Measurements from ENCODE around the gene CHMP6.
A peak's percentile ranks its signal among the peaks of the same experiment; 100 is the strongest.

The CHMP6 gene

GRCh38 chr17:81032641-81033480, 41.2 kb downstream of the CHMP6 start:
- DNase-seq, result peak; percentile 50

- no peak for DNase-seq
Observed at GRCh38 chr17:81033535-81034167, 42.0 kb downstream of the CHMP6 start.

- peak; percentile 71 for DNase-seq
Observed at GRCh38 chr17:81034168-81034777, 42.6 kb downstream of the CHMP6 start.

GRCh38 chr17:81034779-81035520, 43.3 kb downstream of the CHMP6 start, which contains the start of gene BAIAP2:
BAIAP2 (plus strand) TSS chr17:81035151; CDS start chr17:81035255, 104 bp downstream.
- peak; percentile 99 for DNase-seq

- DNase-seq, result peak; percentile 65
Observed at GRCh38 chr17:81035521-81036196, 44.0 kb downstream of the CHMP6 start.

GRCh38 chr17:81036197-81036941, 44.7 kb downstream of the CHMP6 start:
- peak; percentile 76 for DNase-seq

- DNase-seq, result peak; percentile 24
Observed at GRCh38 chr17:81037026-81037797, 45.6 kb downstream of the CHMP6 start.

- no peak for DNase-seq
Observed at GRCh38 chr17:81037798-81038733, 46.4 kb downstream of the CHMP6 start.

GRCh38 chr17:81039096-81039495, 47.5 kb downstream of the CHMP6 start:
- DNase-seq, result no peak

GRCh38 chr17:81039854-81040758, 48.5 kb downstream of the CHMP6 start:
- peak; percentile 45 for DNase-seq

GRCh38 chr17:81040791-81041337, 49.2 kb downstream of the CHMP6 start:
- DNase-seq, result peak; percentile 72

GRCh38 chr17:81042606-81043005, 51.0 kb downstream of the CHMP6 start:
- DNase-seq, result peak; percentile 53

GRCh38 chr17:81043319-81043724, 51.7 kb downstream of the CHMP6 start:
- DNase-seq, result no peak

GRCh38 chr17:81043725-81044427, 52.2 kb downstream of the CHMP6 start:
- no peak for DNase-seq

GRCh38 chr17:81044428-81044763, 52.8 kb downstream of the CHMP6 start:
- DNase-seq, result no peak

GRCh38 chr17:81044764-81045589, 53.3 kb downstream of the CHMP6 start:
- peak; percentile 89 for DNase-seq

- DNase-seq, result no peak
Observed at GRCh38 chr17:81045590-81046095, 54.0 kb downstream of the CHMP6 start.
